Measurements from ENCODE around the gene NANOS2.

The NANOS2 gene

GRCh38 chr19:45913874-45914830 lies at the start of gene NANOS2:
NANOS2 (minus strand) TSS chr19:45914778; CDS start chr19:45914693, 85 bp downstream.
- DNase-seq: no peak

GRCh38 chr19:45962021-45962420 lies 47.4 kb upstream of the NANOS2 start:
- DNase-seq: no peak

- DNase-seq: no peak
Measured at GRCh38 chr19:45960595-45961235, 46.1 kb upstream of the NANOS2 start.

GRCh38 chr19:45959517-45960025 lies 45.0 kb upstream of the NANOS2 start:
- no peak for DNase-seq

DNA sequence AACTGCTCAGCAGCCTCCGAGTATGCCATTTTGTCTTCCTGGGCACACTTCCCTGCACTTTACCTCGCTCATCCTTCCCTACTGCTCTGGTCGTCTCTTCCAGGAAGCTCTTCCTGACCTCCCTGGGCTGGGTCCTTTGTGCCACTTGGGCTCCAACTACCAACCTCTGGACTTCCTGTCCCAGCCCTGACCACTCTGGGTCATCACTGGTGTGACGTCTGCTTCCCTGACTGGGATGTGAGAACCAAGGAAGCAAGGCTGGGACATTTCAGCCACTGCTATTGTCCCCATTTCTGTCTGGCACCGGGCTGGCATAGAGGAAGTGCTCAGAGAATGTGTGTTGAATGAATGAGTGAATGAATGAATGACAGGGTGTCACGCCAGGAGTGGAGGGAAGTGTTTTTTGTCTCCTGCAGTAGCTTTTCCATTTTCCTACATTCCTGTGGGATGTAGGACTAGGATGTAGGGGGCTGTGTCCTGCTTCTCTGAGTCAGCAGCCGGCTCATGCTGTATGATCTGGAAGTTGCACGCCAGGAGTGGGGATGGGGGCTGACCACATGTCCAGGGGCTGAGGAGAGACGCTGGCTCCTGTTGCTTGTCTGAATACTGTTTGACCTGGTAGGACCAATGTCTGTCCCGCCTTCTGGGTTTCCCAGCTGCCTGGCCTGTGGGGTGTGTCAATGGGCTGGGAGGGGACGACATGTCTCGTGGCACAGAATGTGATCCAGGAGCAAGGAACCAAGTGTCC lies 44.4 kb upstream of the NANOS2 start:
- DNase-seq: no peak

- DNase-seq: no peak
Measured at GRCh38 chr19:45958320-45958719, 43.7 kb upstream of the NANOS2 start.

GRCh38 chr19:45955905-45956608 lies 41.5 kb upstream of the NANOS2 start:
- DNase-seq: no peak

- DNase-seq: no peak
Measured at GRCh38 chr19:45954156-45954555, 39.6 kb upstream of the NANOS2 start.

DNA sequence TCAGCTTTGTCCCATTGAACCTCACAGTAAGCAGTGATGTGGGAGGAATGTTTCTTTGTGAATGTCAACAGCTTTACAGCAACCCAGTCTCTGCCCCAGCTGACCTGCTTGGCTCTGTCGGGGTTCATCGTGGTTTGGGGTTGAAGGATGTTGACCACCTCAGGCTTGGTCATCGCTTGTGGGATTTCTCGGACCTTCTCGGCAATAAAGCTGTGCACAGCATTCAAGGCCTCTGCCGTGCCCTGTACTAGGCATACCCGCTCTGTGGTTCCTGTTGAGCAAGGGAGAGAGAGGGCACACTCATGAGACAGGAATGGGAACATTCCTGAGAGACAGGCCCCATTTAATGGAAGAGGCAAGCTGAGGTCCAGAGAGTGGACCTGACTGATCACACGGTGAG lies 39.1 kb upstream of the NANOS2 start:
- DNase-seq: no peak

DNA sequence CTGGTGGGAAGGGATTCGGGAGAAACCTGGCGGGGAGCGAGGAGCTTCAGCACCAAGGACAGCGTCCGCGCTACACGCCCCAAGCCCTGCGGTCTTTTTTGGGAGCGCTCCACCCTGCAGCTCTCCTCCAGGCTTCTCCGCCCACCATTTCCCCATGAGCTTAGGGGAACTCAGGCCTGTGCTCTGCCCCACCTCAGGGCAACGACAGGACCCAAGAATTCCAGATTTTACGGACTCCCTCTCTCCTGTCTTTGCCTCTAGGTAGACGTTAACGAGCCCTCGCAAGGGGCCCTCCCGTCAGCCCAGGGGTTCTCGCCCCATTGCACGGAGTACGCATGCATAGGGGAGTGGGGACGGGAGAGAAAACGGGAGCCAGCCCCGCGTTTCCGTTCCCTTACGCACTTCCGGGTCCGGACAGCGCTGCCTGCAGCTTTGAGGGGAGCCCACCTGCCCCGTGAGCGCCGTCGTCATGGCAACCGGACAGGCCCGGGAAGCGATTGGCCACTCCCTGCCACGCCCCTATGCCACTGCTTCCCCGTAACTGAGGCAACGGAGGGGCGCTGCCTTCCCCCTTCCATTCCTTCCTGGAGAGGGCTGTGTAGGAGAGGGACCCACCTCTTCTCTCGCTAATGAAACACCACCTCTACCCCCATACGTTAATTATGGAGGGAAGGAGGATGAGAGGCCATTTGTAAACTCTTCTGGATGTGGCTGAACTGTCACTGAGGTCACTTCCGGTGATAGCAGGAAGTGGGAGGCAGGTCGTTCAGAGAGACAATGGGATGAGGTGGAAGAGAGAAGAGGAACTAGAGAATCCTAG lies 38.3 kb upstream of the NANOS2 start:
- peak; percentile 98 for DNase-seq

- no peak for DNase-seq
Measured at GRCh38 chr19:45952341-45952685, 37.7 kb upstream of the NANOS2 start.

- DNase-seq: no peak
Measured at GRCh38 chr19:45947926-45948325, 33.3 kb upstream of the NANOS2 start.

GRCh38 chr19:45940515-45940805 lies 25.9 kb upstream of the NANOS2 start:
- DNase-seq: no peak

DNA sequence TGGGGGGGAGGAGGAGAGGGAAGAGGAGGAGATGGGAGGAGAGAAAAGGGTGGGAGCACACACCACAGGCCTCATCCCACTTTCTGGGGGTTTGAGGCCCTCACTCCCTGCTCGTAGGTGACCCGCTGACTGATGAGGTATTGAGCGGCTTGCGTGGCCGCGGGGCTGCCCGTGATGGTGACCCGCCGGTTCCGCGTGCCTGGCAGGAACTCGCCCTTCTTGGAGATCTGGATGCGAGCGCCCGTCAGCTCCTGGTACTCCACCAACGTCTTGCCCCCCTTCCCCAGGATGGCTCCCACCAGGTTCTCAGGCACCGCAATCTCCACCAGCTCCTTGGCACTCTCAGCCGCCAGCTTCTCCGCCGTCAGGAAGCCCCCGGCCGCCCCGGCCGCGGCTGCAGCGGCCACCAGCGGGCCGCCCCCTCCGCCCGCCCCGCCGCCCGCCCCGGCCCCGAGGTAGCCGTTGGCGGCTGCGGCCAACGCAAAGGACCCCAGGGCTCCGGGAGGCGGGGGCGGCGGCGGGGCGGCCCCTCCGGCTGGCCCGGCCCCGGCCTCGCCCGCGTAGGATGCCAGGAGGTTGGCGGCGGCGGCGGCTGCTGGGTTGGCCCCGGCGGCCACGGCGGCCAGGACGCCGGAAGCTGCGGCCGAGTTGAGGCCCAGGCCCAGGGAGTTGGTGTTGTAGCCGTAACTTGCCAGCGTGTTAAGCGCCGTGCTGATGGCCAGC lies 25.4 kb upstream of the NANOS2 start:
- DNase-seq: no peak

GRCh38 chr19:45938733-45939319 lies 24.2 kb upstream of the NANOS2 start:
- DNase-seq: no peak

GRCh38 chr19:45935267-45935666 lies 20.7 kb upstream of the NANOS2 start:
- no peak for DNase-seq

DNA sequence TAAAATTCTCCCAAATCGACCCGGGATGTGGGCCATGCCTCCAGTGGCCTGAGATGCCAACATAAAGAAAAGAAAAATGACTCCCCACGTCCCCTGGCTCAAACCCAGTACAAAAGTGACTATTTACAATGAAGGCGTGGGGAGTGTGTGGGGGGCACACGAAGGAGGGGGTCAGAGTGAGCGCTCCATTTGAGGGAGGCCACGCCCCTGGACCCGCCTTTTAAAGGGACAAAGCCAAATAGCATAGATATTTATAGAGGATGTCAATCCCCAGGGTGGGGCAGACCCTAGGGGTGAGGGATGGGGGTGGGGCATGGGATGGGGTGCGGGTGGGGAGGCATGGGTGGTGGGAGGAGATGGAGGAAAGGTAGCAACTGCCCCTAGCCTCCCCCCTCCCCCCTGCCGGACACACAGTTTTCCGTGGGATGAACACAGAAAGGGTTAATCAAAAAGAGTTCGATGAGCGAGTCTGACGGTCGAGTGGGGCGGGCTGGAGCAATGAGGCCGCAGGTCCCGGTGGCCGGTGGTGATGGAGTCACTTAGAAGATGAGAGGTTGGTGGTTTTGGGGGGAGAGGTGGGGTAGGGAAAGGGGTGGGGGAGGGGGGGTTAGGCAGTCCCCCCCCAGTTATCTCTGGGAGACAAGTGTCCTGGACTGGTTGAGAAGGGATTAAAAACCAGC lies 20.1 kb upstream of the NANOS2 start:
- DNase-seq: no peak

GRCh38 chr19:45933759-45934158 lies 19.2 kb upstream of the NANOS2 start:
- DNase-seq: no peak

DNA sequence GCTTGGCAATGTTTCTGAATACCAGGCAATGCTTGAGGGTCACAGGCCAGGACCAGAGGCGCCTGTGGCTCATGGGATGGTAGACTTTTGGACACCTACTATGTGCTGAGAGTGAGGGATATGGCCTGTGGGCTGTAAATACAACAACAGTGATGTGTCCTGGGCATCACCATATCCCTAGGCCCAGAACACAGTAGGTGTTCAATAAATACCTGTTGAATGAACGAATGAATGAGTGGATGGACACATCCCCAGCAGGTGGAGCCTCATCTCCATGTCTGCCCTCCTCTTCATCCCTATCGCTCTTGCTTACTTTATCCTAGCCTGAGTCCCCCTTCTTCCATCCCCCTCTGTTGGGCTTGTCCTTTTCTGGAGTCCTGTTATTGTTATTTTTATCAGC lies 16.5 kb upstream of the NANOS2 start:
- DNase-seq: no peak

DNA sequence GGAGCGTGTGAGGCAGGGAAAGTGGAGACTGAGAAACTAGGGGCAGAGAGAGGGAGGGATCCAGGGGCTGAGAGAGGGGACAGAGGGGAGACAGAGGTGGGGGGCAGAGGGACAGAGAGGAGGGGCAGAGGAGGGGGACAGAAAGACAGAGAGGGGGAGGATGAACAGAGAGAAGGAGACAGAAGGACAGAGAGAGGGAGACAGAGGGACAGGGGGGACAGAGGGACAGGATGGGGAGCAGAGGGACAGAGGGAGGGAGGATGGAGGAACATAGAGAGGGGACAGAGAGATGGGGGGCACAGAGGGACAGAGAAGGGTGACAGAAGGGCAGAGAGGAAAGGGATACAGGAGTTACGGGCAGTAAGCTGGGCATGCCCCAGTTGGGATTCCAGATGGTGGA lies 14.7 kb upstream of the NANOS2 start:
- no peak for DNase-seq
